WTC11 (cell line): ENCODE results near the gene SNX8. TPM values are rescaled to one million over a fixed set of nuclear protein-coding genes. Genes with fewer than 3 reads are reported as not detected.

Experiments used
- ATAC-seq: fragments of 200-7000 bp; cut with Tn5 transposase; 2 replicates; pipeline ENCODE4 v1.10.0; 2021; ENCODE audit warnings: mild to moderate bottlenecking, moderate library complexity
- CTCF ChIA-PET: fragments of 300-600 bp; sonication (Branson Sonifier 250); formaldehyde crosslinking; loops from one replicate; lab custom pipeline; 2021; ENCODE audit warnings: antibody characterized with exemption; lab: Charles Lee
- POLR2A ChIA-PET: fragments of 350-600 bp; sonication (Branson Sonifier 250); formaldehyde crosslinking; loops from one replicate; lab custom pipeline; 2021; ENCODE audit warnings: antibody characterized with exemption; lab: Charles Lee
- DNase-seq: peaks from one replicate; pipeline ENCODE4 v3.0.0; 2021; ENCODE audit warnings: low spot score
- H3K27ac Mint-ChIP-seq: 2 replicates; pipeline ENCODE4 v1.8.0; 2021; ENCODE audit warnings: mixed read lengths
- H3K27me3 Mint-ChIP-seq: 2 replicates; pipeline ENCODE4 v1.8.0; 2021; ENCODE audit warnings: low read depth, mild to moderate bottlenecking, moderate library complexity, mixed read lengths
- H3K36me3 Mint-ChIP-seq: 2 replicates; pipeline ENCODE4 v1.8.0; 2021; ENCODE audit warnings: mixed read lengths
- H3K4me1 Mint-ChIP-seq: 2 replicates; pipeline ENCODE4 v1.8.0; 2022; ENCODE audit warnings: mixed read lengths
- H3K4me3 Mint-ChIP-seq: 2 replicates; pipeline ENCODE4 v1.8.0; 2021; ENCODE audit warnings: mild to moderate bottlenecking, moderate library complexity, mixed read lengths
- H3K9me3 Mint-ChIP-seq: 2 replicates; pipeline ENCODE4 v1.8.0; 2021; ENCODE audit warnings: mixed read lengths
- FOXP4 ChIP-seq: sonication (generic); formaldehyde crosslinking; IDR thresholded peaks from 2 replicates; pipeline ENCODE4 v1.8.0; 2022; ENCODE audit warnings: mild to moderate bottlenecking, missing genetic modification reagents
- GABPB1 ChIP-seq: sonication (generic); formaldehyde crosslinking; IDR thresholded peaks from 2 replicates; pipeline ENCODE4 v1.8.1; 2023; ENCODE audit warnings: mild to moderate bottlenecking, missing genetic modification reagents
- HMGA2 ChIP-seq: fragments of 250-450 bp; sonication (Bioruptor Pico); IDR thresholded peaks from 2 replicates; pipeline ENCODE4 v1.4.0; 2021; ENCODE audit warnings: mild to moderate bottlenecking, moderate library complexity
- JAZF1 ChIP-seq: fragments of 250-450 bp; sonication (Bioruptor Pico); IDR thresholded peaks from 2 replicates; pipeline ENCODE4 v1.9.0; 2021; ENCODE audit warnings: moderate library complexity, mild to moderate bottlenecking, inconsistent platforms
- KAT7 ChIP-seq: sonication (generic); formaldehyde crosslinking; IDR thresholded peaks from 2 replicates; pipeline ENCODE4 v1.8.1; 2023; ENCODE audit warnings: missing genetic modification reagents, mild to moderate bottlenecking, borderline replicate concordance
- NR2C2 ChIP-seq: sonication (generic); formaldehyde crosslinking; IDR thresholded peaks from 2 replicates; pipeline ENCODE4 v1.8.0; 2022; ENCODE audit warnings: mild to moderate bottlenecking, missing genetic modification reagents
- PRRX2 ChIP-seq: fragments of 250-450 bp; sonication (Bioruptor Pico); IDR thresholded peaks from 2 replicates; pipeline ENCODE4 v1.8.0; 2021; ENCODE audit warnings: mild to moderate bottlenecking
- SMAD3 ChIP-seq: sonication (generic); formaldehyde crosslinking; IDR thresholded peaks from 2 replicates; pipeline ENCODE4 v1.8.0; 2022; ENCODE audit warnings: missing genetic modification reagents, mild to moderate bottlenecking, borderline replicate concordance
- SP1 ChIP-seq: sonication (generic); formaldehyde crosslinking; conservative IDR thresholded peaks from 2 replicates; pipeline ENCODE4 v1.8.1; 2022; ENCODE audit warnings: missing genetic modification reagents
- USF1 ChIP-seq: sonication (generic); formaldehyde crosslinking; IDR thresholded peaks from 2 replicates; pipeline ENCODE4 v1.8.0; 2022; ENCODE audit warnings: mild to moderate bottlenecking, missing genetic modification reagents
- ZMAT4 ChIP-seq: fragments of 250-450 bp; sonication (Bioruptor Pico); IDR thresholded peaks from 2 replicates; pipeline ENCODE4 v1.9.0; 2021; ENCODE audit warnings: mild to moderate bottlenecking
- ZNF121 ChIP-seq: sonication (generic); formaldehyde crosslinking; IDR thresholded peaks from 2 replicates; pipeline ENCODE4 v1.8.0; 2023; ENCODE audit warnings: missing genetic modification reagents
- ZNF232 ChIP-seq: sonication (generic); formaldehyde crosslinking; IDR thresholded peaks from 2 replicates; pipeline ENCODE4 v1.8.0; 2022; ENCODE audit warnings: mild to moderate bottlenecking, missing genetic modification reagents
- ZNF317 ChIP-seq: sonication (generic); formaldehyde crosslinking; IDR thresholded peaks from 2 replicates; pipeline ENCODE4 v1.8.1; 2023; ENCODE audit warnings: low read depth, mild to moderate bottlenecking, moderate library complexity, missing genetic modification reagents, borderline replicate concordance
- ZNF396 ChIP-seq: fragments of 250-450 bp; sonication (Bioruptor Pico); IDR thresholded peaks from 2 replicates; pipeline ENCODE4 v1.8.0; 2021; ENCODE audit warnings: mild to moderate bottlenecking, moderate library complexity, borderline replicate concordance
- ZNF416 ChIP-seq: fragments of 250-450 bp; sonication (Bioruptor Pico); IDR thresholded peaks from 2 replicates; pipeline ENCODE4 v1.9.0; 2021; ENCODE audit warnings: mild to moderate bottlenecking, inconsistent platforms
- ZNF671 ChIP-seq: fragments of 250-450 bp; sonication (Bioruptor Pico); IDR thresholded peaks from 2 replicates; pipeline ENCODE4 v1.8.0; 2021; ENCODE audit warnings: mild to moderate bottlenecking
- total RNA-seq: library from RNA; stranded (reverse); gene quantifications from 3 replicates; pipeline ENCODE4 v1.2.3, GENCODE V29; 2021
- TF ChIP-seq, protein P1 (sequence below): sonication (generic); formaldehyde crosslinking; IDR thresholded peaks from 2 replicates; pipeline ENCODE4 v1.8.1; 2023; ENCODE audit warnings: mild to moderate bottlenecking, missing genetic modification reagents, moderate library complexity
- TF ChIP-seq, protein P2 (sequence below): sonication (generic); formaldehyde crosslinking; IDR thresholded peaks from 2 replicates; pipeline ENCODE4 v1.8.0; 2022; ENCODE audit warnings: missing genetic modification reagents
- TF ChIP-seq, protein P3 (sequence below): sonication (generic); formaldehyde crosslinking; IDR thresholded peaks from 2 replicates; pipeline ENCODE4 v1.8.1; 2023; ENCODE audit warnings: mild to moderate bottlenecking, moderate library complexity, missing genetic modification reagents
- TF ChIP-seq, protein P4 (sequence below): sonication (generic); formaldehyde crosslinking; IDR thresholded peaks from 2 replicates; pipeline ENCODE4 v1.8.1; 2023; ENCODE audit warnings: mild to moderate bottlenecking, missing genetic modification reagents

The SNX8 gene
- total RNA-seq, 1 experiment from 2014 or later: 50.8 TPM

DNA sequence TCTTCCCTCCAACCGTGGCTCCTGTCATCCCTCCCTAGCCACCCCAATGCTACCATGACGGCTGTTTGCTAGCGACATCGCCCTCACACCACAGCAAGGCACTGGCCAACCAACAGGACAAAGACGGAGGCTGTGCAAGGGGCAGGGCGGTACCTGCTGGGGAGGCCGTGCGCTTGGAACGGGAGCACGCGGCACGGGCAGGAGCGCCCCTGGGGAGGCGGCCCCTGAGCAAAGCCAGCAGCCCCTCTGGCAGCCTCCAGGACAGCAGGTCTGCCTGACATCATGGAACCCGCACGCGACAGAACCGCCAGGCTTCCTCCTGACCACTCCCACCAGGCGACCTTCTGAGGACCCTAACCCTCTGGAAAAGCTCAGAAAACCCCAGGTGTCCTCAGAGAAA, 94.2 kb downstream of the SNX8 start (continued):
- TF ChIP-seq JAZF1 (CRISPR knock-in tag): no peak
- no peak for TF ChIP-seq KAT7 (CRISPR knock-in tag)
- TF ChIP-seq SP1 (CRISPR knock-in tag): no peak
- TF ChIP-seq, protein P1, sequence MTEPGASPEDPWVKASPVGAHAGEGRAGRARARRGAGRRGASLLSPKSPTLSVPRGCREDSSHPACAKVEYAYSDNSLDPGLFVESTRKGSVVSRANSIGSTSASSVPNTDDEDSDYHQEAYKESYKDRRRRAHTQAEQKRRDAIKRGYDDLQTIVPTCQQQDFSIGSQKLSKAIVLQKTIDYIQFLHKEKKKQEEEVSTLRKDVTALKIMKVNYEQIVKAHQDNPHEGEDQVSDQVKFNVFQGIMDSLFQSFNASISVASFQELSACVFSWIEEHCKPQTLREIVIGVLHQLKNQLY: no peak
- TF ChIP-seq, protein P2, sequence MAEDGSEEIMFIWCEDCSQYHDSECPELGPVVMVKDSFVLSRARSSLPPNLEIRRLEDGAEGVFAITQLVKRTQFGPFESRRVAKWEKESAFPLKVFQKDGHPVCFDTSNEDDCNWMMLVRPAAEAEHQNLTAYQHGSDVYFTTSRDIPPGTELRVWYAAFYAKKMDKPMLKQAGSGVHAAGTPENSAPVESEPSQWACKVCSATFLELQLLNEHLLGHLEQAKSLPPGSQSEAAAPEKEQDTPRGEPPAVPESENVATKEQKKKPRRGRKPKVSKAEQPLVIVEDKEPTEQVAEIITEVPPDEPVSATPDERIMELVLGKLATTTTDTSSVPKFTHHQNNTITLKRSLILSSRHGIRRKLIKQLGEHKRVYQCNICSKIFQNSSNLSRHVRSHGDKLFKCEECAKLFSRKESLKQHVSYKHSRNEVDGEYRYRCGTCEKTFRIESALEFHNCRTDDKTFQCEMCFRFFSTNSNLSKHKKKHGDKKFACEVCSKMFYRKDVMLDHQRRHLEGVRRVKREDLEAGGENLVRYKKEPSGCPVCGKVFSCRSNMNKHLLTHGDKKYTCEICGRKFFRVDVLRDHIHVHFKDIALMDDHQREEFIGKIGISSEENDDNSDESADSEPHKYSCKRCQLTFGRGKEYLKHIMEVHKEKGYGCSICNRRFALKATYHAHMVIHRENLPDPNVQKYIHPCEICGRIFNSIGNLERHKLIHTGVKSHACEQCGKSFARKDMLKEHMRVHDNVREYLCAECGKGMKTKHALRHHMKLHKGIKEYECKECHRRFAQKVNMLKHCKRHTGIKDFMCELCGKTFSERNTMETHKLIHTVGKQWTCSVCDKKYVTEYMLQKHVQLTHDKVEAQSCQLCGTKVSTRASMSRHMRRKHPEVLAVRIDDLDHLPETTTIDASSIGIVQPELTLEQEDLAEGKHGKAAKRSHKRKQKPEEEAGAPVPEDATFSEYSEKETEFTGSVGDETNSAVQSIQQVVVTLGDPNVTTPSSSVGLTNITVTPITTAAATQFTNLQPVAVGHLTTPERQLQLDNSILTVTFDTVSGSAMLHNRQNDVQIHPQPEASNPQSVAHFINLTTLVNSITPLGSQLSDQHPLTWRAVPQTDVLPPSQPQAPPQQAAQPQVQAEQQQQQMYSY: no peak
- TF ChIP-seq, all 79 proteins: peak for 0

- no peak overlapping the region for H3K27ac Mint-ChIP-seq
- ChIA-PET POLR2A (no interaction called here), CTCF (no interaction called here)
These were observed 94.6 kb downstream of the SNX8 start for GRCh38 chr7:2219606-2220005.

More at GRCh38 chr7:2219606-2220005, 94.6 kb downstream of the SNX8 start:
- no peaks in the 10 kb centered on the region for H3K4me1 Mint-ChIP-seq
- H3K36me3 Mint-ChIP-seq: peaks cover 63% of the 10 kb centered on the region
- no peaks in the 10 kb centered on the region for H3K9me3 Mint-ChIP-seq
- H3K4me3 Mint-ChIP-seq: no peak overlapping the region
- DNase-seq: no peak
- TF ChIP-seq ZNF317 (CRISPR knock-in tag): no peak
- TF ChIP-seq NR2C2 (CRISPR knock-in tag): no peak
- TF ChIP-seq ZNF396 (CRISPR knock-in tag): no peak
- TF ChIP-seq, protein P3, sequence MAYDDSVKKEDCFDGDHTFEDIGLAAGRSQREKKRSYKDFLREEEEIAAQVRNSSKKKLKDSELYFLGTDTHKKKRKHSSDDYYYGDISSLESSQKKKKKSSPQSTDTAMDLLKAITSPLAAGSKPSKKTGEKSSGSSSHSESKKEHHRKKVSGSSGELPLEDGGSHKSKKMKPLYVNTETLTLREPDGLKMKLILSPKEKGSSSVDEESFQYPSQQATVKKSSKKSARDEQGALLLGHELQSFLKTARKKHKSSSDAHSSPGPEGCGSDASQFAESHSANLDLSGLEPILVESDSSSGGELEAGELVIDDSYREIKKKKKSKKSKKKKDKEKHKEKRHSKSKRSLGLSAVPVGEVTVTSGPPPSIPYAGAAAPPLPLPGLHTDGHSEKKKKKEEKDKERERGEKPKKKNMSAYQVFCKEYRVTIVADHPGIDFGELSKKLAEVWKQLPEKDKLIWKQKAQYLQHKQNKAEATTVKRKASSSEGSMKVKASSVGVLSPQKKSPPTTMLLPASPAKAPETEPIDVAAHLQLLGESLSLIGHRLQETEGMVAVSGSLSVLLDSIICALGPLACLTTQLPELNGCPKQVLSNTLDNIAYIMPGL (CRISPR knock-in tag): no peak
- no peak for TF ChIP-seq FOXP4 (CRISPR knock-in tag)
- TF ChIP-seq PRRX2 (CRISPR knock-in tag): no peak
- TF ChIP-seq ZNF232 (CRISPR knock-in tag): no peak
- TF ChIP-seq ZNF121: no peak
- no peak for TF ChIP-seq HMGA2
- TF ChIP-seq, protein P1: no peak
- TF ChIP-seq ZNF671 (CRISPR knock-in tag): no peak
- no peak for TF ChIP-seq ZNF416 (CRISPR knock-in tag)
- no peak for TF ChIP-seq ZMAT4 (CRISPR knock-in tag)
- no peak for TF ChIP-seq GABPB1 (CRISPR knock-in tag)
- TF ChIP-seq USF1 (CRISPR knock-in tag): no peak
- no peak for TF ChIP-seq SMAD3 (CRISPR knock-in tag)
- TF ChIP-seq, protein P4, sequence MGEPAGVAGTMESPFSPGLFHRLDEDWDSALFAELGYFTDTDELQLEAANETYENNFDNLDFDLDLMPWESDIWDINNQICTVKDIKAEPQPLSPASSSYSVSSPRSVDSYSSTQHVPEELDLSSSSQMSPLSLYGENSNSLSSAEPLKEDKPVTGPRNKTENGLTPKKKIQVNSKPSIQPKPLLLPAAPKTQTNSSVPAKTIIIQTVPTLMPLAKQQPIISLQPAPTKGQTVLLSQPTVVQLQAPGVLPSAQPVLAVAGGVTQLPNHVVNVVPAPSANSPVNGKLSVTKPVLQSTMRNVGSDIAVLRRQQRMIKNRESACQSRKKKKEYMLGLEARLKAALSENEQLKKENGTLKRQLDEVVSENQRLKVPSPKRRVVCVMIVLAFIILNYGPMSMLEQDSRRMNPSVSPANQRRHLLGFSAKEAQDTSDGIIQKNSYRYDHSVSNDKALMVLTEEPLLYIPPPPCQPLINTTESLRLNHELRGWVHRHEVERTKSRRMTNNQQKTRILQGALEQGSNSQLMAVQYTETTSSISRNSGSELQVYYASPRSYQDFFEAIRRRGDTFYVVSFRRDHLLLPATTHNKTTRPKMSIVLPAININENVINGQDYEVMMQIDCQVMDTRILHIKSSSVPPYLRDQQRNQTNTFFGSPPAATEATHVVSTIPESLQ: no peak
- H3K27me3 Mint-ChIP-seq: no peaks in the 10 kb centered on the region
- no peak for ATAC-seq
